Upper lobe of right lung (tissue), 1 donor: Measurements from ENCODE around the gene SLC5A11. TPM values are rescaled to one million over a fixed set of nuclear protein-coding genes. Genes with fewer than 3 reads are reported as not detected.

ENCODE experiments used
- ATAC-seq: fragments of 200-7000 bp; cut with Tn5 transposase; one replicate; pipeline ENCODE4 v1.9.1; 2020; ENCODE audit warnings: mild to moderate bottlenecking, moderate library complexity
- DNase-seq: peaks from one replicate; pipeline ENCODE4 v3.0.0-alpha.2; 2020
- H3K27ac ChIP-seq: fragments of 200-600 bp; one replicate; pipeline ENCODE4 v1.8.0; 2022
- H3K27me3 ChIP-seq: fragments of 200-600 bp; one replicate; pipeline ENCODE4 v1.8.0; 2022; ENCODE audit warnings: mild to moderate bottlenecking
- H3K36me3 ChIP-seq: fragments of 200-600 bp; one replicate; pipeline ENCODE4 v1.8.0; 2022
- H3K4me1 ChIP-seq: fragments of 200-600 bp; one replicate; pipeline ENCODE4 v1.8.0; 2022
- H3K4me3 ChIP-seq: fragments of 200-600 bp; one replicate; pipeline ENCODE4 v1.8.0; 2022; ENCODE audit warnings: mild to moderate bottlenecking
- H3K9me3 ChIP-seq: fragments of 200-600 bp; one replicate; pipeline ENCODE4 v1.8.0; 2022
- intact Hi-C: fragments of 100-400 bp; cut with DNase I; formaldehyde crosslinking; loops from one replicate; pipeline ENCODE4 v1.11.0; 2022
- total RNA-seq: library from RNA; stranded (reverse); fragmentation: NEBNext Ultra II Directional; extraction: Animal tissue kit (Norgen Biotek cat#: 25700); gene quantifications from one replicate; pipeline ENCODE4 v1.2.1, GENCODE V29; 2021
- TF ChIP-seq, protein P1 (sequence below): fragments of 200-600 bp; IDR thresholded peaks from one replicate; pipeline ENCODE4 v1.8.0; 2022; ENCODE audit warnings: antibody characterized with exemption
- donor health status: DM: no; HTN: yes; CAD: no; lungs with severe emphysema.

SLC5A11 gene
- total RNA-seq, 1 donor from 2014 or later: not detected

DNA sequence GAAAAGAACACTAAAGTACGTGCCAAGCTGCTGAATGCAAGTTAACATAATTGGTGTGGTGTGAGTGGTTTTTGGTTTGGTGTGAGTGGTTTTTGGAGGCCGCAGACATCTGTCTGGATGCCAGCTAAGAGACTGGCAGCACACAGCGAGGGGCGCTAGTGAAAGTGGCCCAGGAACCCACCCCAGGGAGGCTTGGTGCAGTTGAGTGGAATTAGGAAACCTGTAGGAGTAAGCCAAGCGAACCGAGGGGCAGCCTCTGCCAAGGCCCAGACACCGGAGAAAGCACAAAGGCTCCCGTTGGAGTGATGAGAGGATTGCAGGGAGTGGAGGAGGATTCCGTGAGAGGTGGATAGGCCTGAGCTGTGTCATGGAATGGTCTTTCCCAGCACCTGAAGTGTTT is 24.6 kb upstream of the SLC5A11 start:
- H3K27ac ChIP-seq: no peak overlapping the region
- ATAC-seq: no peak
- TF ChIP-seq, protein P1, sequence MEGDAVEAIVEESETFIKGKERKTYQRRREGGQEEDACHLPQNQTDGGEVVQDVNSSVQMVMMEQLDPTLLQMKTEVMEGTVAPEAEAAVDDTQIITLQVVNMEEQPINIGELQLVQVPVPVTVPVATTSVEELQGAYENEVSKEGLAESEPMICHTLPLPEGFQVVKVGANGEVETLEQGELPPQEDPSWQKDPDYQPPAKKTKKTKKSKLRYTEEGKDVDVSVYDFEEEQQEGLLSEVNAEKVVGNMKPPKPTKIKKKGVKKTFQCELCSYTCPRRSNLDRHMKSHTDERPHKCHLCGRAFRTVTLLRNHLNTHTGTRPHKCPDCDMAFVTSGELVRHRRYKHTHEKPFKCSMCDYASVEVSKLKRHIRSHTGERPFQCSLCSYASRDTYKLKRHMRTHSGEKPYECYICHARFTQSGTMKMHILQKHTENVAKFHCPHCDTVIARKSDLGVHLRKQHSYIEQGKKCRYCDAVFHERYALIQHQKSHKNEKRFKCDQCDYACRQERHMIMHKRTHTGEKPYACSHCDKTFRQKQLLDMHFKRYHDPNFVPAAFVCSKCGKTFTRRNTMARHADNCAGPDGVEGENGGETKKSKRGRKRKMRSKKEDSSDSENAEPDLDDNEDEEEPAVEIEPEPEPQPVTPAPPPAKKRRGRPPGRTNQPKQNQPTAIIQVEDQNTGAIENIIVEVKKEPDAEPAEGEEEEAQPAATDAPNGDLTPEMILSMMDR: no peak
- H3K27me3 ChIP-seq: no peaks in the 10 kb centered on the region
- H3K4me3 ChIP-seq: no peak overlapping the region
- H3K4me1 ChIP-seq: no peaks in the 10 kb centered on the region
- H3K36me3 ChIP-seq: peaks cover 83% of the 10 kb centered on the region
- H3K9me3 ChIP-seq: no peaks in the 10 kb centered on the region
- no peak for DNase-seq
- intact Hi-C loops: no loop called here

GRCh38 chr16:24822542-24822941 is 23.2 kb upstream of the SLC5A11 start:
- Histone ChIP-seq H3K27me3 (no peaks in the 10 kb centered on the region), H3K36me3 (peaks cover 81% of the 10 kb centered on the region), H3K4me1 (no peaks in the 10 kb centered on the region), H3K27ac (no peak overlapping the region), H3K9me3 (no peaks in the 10 kb centered on the region), H3K4me3 (no peak overlapping the region)
- ATAC-seq (no peak), DNase-seq (no peak)
- intact Hi-C loops: no loop called here
- TF ChIP-seq, protein P1: no peak

GRCh38 chr16:24822974-24823373 is 22.8 kb upstream of the SLC5A11 start:
- no peak overlapping the region for H3K27ac ChIP-seq
- ATAC-seq (no peak), DNase-seq (no peak)
- H3K27me3 ChIP-seq: no peaks in the 10 kb centered on the region
- no peak overlapping the region for H3K4me3 ChIP-seq
- H3K4me1 ChIP-seq: no peaks in the 10 kb centered on the region
- H3K9me3 ChIP-seq: no peaks in the 10 kb centered on the region
- intact Hi-C loops: no loop called here
- peaks cover 81% of the 10 kb centered on the region for H3K36me3 ChIP-seq
- TF ChIP-seq, protein P1: no peak

DNA sequence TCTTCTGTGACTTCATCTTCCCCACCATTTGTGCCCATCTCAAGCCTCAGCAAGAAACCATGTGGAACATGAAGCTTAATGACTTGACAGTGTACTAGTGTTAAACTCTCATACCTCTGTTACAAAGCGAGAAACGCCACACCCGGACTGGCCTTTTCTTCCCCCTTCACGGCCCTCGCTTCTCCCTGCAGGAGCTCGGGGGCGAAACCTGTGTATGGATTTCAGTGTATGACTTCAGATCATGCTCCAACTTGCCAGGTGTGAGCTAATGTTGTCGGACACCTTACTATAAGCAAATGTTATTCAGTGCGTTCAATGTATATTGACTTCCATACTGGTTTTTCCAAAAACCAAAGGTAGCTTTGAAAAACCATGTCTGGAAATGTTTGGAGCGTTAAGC is 20.1 kb upstream of the SLC5A11 start:
- TF ChIP-seq, protein P1: no peak
- no peak for ATAC-seq
- H3K36me3 ChIP-seq: peaks cover 64% of the 10 kb centered on the region
- intact Hi-C loops: no loop called here
- no peak overlapping the region for H3K4me3 ChIP-seq
- DNase-seq: no peak
- no peak overlapping the region for H3K27ac ChIP-seq
- no peaks in the 10 kb centered on the region for H3K4me1 ChIP-seq
- no peaks in the 10 kb centered on the region for H3K9me3 ChIP-seq
- H3K27me3 ChIP-seq: no peaks in the 10 kb centered on the region

DNA sequence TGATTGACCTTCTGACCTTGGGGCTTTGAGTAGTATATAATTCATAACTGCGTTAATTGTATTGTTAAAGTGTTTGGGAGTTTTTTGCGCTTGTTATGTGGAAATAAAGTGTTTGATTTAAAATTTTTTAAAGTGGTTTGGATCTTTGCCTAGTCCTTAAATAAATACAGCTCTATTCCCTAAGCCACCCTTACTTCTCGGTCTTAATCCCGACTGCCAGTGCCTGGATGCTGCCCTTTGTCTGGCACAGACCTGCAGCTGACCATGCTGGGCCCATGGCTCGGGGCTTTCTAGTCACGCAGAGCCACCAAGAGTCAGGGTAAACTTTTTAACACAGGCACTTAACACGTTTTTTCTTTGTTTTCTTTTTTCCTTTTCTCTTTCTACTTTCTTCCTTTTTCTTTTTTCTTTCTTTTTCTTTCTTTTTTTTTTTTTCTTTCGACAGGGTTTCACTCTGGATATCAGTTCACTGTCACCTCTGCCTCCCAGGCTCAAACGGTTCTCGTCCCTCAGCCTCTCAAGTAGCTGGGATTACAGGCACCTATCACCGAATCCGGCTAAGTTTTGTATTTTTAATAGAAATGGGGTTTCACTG is 19.6 kb upstream of the SLC5A11 start:
- H3K36me3 ChIP-seq: peaks cover 59% of the 10 kb centered on the region
- no peaks in the 10 kb centered on the region for H3K27me3 ChIP-seq
- DNase-seq (no peak), ATAC-seq (peak; percentile 56)
- H3K4me3 ChIP-seq: no peak overlapping the region
- no peaks in the 10 kb centered on the region for H3K9me3 ChIP-seq
- H3K27ac ChIP-seq: no peak overlapping the region
- H3K4me1 ChIP-seq: no peaks in the 10 kb centered on the region
- intact Hi-C loops: no loop called here
- TF ChIP-seq, protein P1: no peak
